Posterior vena cava (tissue), 2 donors: ENCODE results near the gene SS18. TPM values are rescaled to one million over a fixed set of nuclear protein-coding genes. Genes with fewer than 3 reads are reported as not detected.

Source experiments
- DNase-seq: peaks from one replicate; pipeline ENCODE4 v3.0.0-alpha.2; 2020; ENCODE audit warnings: low spot score
- intact Hi-C, 2 donors: fragments of 100-400 bp; cut with DNase I; formaldehyde crosslinking; loops; one replicate each; pipeline versions ENCODE4 v1.14.1 to v1.14.2; 2022 to 2023
- total RNA-seq, 2 donors: library from RNA; stranded (reverse); fragmentation: NEBNext Ultra II Directional; extraction: Animal tissue kit (Norgen Biotek cat#: 25700); gene quantifications; one replicate each; pipeline ENCODE4 v1.2.1, GENCODE V29; 2021
- donor health status: DM: yes; HTN: yes; CAD: no.
- donor health status: DM: yes; HTN: yes; CAD: no.

Gene SS18
- total RNA-seq, 2 donors from 2014 or later: 61.4 to 64.3 TPM

DNA sequence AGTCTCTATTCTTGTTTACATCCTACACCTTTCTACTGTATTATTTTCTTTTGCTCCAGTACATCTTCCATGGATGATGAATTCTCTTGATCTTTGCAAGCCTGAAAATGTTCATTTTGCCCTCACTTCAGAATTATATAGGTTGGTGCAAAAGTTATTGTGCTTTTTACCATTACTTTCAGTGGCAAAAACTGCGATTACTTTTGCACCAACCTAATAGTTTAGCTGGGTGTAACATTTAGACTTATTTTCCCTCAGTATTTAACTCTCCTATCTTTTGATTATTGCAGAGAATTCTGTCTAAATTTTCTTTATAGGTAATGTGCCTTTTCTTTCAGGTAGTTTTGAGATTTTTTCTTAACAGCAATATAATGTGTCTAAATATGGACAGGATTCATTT lies 81.8 kb downstream of the SS18 start:
- no peak for DNase-seq
- intact Hi-C loops: no loop called here

DNA sequence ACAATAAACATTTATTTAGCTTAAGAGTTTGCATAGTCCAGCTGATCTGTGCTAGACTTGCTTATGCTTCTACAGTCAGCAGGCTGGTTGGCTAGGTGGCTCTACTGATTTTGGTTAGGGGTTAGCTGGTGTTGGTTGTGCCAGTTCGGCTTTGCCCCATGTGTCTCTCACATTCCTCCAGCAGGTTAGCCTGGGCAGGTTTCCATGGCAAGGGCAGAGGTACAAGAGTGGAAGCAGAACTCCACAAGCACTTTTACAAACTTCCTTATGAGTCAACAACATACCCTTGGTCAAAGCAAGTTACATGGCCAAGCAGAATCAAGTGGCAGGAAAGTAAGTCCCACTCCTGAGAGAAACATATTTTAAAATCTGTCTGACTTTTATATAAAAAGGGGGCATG lies 82.3 kb downstream of the SS18 start:
- intact Hi-C loops: no loop called here
- no peak for DNase-seq

DNA sequence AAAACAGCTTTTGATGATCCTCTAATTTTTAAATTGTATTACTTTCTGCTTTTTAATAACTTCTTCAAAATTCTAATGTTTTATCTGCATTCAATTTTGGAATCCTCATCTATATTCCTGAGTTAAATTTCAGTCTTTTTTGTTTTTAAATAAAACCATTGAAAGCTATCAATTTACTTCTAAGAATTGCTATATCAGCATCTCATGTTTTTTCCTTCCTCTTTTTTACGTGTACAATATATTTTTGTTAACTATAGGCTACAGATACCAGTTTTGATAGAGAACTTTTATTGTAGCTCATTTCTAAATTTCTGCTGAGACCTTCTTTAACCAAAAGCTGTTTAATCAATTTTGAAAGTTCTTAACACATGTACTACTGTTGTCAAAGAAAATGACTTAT lies 84.5 kb downstream of the SS18 start:
- DNase-seq: no peak
- intact Hi-C loops: no loop called here

DNA sequence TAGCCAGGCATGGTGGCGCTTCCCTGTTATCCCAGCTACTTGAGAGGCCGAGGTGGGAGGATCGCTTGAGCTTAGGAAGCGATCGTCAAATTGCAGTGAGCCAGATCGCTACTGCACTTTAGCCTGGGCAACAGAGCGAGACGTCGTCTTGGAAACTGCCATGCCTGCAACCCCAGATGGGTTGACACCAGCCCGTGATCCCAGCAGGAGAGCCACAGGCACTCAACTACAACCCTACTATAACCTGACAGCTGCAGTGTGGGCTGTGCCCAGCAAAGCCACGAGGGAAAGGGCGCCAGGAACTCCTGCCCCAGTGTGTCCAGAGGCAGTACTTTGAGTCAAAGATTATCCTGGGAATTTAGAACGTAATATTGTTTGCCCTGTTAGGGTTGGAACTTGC lies 85.6 kb downstream of the SS18 start:
- intact Hi-C loops: no loop called here
- DNase-seq: no peak

DNA sequence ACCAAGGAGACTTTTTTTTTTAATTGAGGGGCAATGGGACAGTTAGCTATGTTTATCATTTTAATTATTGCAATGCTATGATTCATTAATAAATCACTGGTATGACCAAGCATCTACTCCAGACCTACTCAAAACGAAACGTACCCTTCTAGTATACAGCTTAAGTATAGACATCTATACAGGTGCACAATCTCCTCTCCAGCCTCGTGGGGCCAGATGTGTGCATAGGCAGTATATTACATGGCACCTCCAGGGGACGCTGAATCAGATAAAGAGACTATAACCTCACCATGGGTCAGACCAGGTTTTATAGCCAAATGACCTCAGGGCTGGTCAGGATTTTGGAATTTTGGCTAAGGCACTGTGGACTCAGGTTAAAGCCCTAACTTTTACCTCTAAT lies 86.6 kb downstream of the SS18 start:
- intact Hi-C loops: no loop called here
- DNase-seq: no peak

DNA sequence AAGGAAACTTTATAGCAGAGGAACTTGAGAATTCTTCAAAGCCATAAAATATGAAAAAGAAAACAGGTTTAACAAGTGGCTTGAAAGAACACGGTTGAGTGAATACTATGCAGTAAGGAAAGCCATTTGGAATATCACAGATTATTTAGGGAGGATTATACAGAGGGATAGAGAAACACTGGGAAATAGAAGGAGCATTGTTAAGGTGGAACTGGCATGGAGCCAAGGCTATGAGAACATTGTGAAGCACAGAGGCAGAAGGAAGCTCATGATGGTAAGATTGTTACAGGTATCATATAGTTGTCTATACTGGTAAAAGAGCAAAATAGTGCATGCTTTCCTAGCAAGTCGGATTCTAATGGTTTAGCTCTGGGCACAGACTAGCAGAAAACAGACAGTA lies 87.1 kb downstream of the SS18 start:
- intact Hi-C loops: no loop called here
- no peak for DNase-seq

DNA sequence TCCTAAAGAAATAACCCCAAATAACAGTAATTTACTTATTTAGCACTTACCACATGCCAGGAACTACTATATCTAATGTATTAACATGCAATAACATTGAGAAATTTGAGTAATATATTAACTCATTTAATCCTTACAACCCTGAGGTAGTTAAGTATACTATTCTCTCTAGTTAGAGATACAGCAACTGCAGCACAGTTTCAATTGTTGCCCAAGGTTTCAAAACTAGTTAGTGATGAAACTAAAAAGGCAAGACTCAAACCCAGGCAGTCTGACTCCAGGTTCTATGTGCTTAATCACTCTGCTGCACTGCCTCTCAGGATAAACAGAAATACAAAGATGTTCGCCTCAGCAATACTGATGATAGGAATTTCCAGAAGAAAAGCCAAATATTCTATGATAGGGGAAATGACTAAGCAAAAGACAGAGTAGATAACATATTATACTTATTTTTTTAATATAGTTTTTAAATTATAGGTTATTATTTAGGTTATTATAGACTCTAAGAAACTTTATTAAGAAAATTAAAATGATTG lies 88.0 kb downstream of the SS18 start:
- DNase-seq: no peak
- intact Hi-C loops: no loop called here

DNA sequence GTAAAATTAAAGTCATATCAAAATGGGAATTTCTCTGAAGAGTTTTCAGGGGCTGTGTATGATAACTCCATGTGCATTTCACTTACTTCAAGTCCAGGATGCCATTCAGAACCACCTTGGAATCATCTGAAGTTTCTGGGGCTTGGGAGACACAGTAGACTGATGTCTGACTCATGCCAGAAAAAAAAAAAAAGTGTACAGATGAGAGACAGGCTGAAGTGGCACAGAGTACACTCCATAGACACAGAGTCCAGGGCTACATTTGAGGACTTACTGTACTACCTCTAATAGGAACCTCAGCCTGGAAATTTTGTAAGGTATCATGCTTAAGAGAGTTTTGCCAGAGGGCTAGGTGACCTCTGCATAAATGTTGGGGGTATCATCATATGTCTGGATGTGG lies 92.0 kb downstream of the SS18 start:
- no peak for DNase-seq
- intact Hi-C loops: no loop called here

DNA sequence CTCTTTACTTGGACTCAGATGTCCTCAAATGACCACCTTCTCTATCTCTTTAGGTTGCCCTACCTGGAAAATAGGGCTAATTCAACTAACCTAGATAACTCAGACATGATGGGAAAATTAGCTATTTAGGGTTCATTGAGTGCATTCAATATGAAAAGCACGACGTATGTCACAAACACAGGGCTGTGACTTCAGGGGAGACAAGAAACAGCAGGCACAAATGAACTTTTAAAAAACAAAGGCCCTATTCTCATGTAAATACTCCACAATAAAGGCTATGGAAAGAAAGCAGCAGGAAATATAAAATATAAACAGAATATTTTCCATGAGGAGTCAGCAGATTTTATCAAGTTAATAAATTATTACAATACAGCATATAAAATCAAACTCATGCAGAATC lies 97.8 kb downstream of the SS18 start:
- no peak for DNase-seq
- intact Hi-C loops: loop anchor here in 1 of 2 donors (5.0 kb wide), 1 partner anchor 725 kb away; no protein-coding TSS in a partner anchor

DNA sequence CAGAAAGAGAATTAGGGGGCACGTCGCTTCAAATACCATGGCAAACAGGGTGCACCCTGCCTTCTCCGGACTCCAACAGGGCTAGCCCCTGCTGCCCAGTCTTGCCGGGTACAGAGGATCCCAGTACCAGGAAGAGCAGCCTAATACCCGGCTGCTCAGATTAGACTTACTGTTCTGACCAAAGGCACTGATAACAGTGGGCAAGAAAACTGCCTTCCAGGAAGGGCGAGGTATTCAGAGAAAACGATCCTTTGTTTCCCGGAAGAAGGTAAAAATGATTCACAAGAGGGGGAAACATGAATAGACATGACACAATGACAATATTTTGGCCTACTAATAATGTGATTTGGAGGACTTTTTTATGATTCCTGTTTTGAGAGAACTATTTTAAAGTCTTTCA lies 99.9 kb downstream of the SS18 start:
- DNase-seq: no peak
- intact Hi-C loops: loop anchor here in 1 of 2 donors (5.0 kb wide), 1 partner anchor 727 kb away; no protein-coding TSS in a partner anchor

DNA sequence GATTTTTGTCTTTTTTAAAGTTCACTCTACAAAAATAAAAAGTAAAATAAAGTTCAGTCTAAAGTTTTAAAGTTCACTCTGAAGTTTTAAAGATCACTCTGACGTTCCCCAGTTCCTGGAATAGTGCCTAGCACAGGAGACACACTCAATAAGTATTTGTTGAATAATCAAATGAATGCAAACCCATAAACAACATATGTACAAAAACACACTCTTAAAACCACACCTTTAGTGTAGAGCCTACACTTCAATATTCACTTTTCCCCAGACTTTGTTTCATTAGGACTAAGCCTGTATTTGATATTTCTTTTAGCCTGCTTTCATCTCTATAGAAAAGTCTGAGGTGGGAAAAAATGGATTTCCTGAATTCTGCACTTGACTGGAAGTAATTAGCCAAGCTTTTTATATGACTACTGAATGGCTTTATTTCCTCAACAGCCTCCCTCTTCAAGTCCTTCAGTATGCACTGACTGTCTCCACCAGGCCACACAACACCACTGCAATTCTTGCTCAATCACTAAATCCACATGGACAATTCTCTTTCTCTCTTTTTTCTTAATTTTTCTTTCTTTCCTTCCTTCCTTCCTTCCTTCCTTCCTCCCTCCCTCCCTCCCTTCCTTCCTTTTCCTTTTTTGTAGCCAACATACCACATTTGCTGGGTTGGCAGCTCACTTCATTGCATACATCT lies 104.6 kb downstream of the SS18 start:
- intact Hi-C loops: no loop called here
- no peak for DNase-seq

DNA sequence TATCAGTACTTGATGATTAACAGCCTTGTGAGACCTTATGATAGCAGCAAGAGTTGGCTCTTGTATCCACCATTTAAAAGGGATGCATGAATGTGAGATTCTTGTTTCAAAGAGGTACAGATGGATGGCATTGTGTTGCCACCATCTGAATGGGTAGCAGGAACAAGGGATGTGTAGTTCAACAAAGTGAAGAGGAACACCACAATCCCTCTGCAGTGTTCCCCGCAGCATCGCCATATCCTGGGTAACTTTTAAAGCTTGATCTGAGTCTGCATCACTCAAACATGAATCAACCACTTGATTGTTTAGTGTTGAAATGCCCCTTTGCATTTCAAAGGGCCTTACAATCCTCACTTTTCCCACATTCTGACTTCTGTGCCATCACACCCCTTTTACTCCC lies 106.7 kb downstream of the SS18 start:
- intact Hi-C loops: no loop called here

DNA sequence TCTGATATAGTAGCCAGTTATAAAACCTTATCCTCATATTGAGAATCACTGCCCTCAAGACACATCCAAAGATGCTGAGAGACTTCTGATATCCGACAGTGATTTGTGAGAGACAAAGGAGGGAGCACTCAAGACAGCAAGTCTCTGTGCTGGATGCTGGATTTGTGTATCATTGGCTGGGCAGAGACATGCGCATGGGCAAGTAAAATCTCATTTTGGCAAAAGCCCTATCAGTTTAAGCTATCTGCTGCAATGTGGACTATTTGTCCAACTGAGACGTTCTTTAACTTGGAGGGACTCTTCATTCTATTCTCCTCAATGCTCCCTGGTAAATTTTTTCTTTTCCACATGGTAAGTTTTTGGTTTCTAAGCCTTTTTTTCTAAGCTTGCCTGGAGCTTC lies 107.5 kb downstream of the SS18 start:
- intact Hi-C loops: no loop called here

More for the DNA sequence above, 106.7 kb downstream of the SS18 start:
- DNase-seq: no peak

DNA sequence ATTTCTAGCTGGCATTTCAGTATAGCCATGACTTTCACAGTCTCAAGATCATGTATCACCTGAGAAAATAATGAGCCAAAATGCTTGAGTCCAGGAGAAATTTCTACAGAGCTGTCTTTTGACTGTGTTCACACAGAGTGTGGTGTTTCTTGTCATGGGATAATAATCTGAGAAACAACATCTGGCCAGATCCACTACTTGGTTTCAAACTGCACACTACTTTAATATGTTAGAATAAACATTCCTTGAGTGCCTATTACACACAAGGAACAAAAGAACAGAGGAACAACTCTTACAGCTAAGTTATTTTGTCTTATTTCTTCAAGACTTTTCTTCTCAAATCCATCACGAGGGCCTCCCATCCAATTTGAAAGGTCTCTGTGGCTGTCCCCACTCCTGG lies 108.3 kb downstream of the SS18 start:
- DNase-seq: no peak
- intact Hi-C loops: no loop called here

More for the DNA sequence above, 107.5 kb downstream of the SS18 start:
- DNase-seq: no peak

DNA sequence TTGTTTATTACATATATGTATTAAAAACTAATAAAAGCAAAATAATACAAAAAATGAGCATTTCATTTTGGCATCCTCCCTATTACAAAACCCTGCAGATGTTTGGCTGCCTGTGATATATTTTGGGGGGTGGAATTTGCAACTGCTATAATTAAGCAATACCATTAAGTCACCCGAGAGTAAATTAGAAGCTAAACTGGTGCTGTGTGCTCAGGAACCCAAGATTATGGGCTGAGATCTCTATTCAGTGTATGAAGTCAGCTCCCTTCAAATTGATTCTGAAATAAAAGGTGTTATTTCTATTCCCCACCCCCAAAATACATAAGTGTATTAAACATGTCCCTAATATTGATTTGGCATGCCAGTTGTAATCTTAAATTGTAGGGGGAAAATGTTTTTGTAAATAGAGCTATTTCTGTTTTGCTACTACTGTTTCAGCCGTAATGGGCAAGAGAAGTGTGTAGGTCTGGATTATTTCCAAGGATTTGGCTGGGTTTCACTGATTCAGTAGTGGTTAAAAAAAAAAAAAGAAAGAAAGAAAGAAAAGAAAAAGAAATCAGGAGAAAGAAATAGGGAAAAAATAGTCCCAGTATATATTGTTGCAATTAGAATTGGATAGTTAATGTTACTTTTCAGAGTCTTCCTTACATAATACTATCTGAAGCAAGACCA lies 110.9 kb downstream of the SS18 start:
- DNase-seq: no peak
- intact Hi-C loops: no loop called here

DNA sequence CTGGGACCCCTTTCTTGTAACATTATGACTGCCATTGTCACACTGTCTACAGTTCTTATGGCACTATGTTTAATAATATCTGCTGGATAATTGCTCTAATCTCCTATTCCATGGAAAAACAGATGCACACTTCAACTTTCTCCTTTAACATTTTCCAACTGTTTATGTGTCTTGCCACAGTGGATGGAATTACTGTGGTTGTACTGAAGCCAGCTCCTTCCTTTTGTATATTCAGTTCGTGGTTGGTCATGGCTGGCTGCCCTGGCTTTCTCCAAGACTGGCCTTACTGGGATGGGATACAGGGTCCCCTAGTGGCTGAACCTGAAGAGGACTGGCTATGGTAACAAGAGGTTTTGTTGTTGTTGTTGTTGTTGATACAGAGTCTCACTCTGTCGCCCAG lies 113.9 kb downstream of the SS18 start:
- no peak for DNase-seq
- intact Hi-C loops: no loop called here

DNA sequence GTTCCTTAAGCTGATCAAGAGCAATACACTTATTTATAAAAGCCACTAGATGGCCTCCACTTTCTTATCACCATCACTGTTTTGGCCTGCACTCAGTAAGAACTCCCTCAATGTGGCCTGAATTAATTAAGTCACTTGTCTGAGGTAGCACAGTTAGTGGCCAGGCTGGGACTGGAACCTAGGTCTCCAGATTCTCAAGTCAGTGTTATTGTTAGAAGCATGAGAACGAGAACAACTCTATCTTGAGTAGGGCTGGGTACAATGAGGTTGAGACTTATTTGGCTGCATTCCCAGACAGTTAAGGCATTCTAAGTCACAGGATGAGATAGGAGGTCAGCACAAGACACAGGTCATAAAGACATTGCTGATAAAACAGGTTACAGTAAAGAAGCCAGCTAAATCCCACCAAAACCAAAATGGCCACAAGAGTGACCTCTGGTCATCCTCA lies 115.8 kb downstream of the SS18 start:
- intact Hi-C loops: no loop called here
- no peak for DNase-seq
